Stimulated activated CD4-positive, alpha-beta T cell treated with anti-CD3 and anti-CD28 coated beads, Interleukin-12 subunit alpha, Interleukin-12 subunit beta, amount 100 ng/mL, for 24 hours (primary cell): ENCODE results near the gene TDRD6.
"Not testable (repeated sequence)": the region's sequence is repeated elsewhere in the genome, so short reads cannot be mapped to it uniquely, and the experiment has no call there.

Source experiments
- DNase-seq, 2 experiments: peaks; one replicate each; pipeline ENCODE4 v3.0.0-alpha.2; 2020; ENCODE audit warnings: low read depth in 2 of 2

TDRD6 gene

GRCh38 chr6:46687619-46688097 is at the start of gene TDRD6:
Gene TDRD6 (plus strand): TSS chr6:46687885. CDS start chr6:46688129, 244 bp downstream.
- DNase-seq, result no peak

GRCh38 chr6:46637933-46638332 is 49.8 kb upstream of the TDRD6 start:
- DNase-seq, result no peak

DNA sequence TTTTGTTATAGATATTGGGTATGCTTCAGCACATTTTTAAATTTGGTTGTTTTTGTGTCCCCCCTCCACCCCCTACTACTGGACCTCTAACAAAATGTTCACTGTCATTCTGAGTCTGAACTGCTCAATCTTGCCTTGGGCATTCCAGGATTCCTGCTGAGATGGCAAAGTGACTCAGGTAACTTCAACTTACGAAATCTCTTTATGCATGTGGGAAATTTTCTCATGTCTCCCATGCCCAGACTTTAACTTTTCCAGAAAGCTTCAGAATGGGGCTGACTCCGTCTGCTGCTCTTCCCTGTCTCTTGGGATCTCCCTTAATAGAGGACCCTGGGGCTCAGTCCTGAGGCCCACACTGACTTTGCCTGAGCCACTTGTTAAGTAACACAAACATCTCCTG is 49.0 kb upstream of the TDRD6 start:
- no peak for DNase-seq

GRCh38 chr6:46642928-46643751 is 44.5 kb upstream of the TDRD6 start:
- DNase-seq, result no peak

- no peak for DNase-seq
These were observed 42.4 kb upstream of the TDRD6 start for GRCh38 chr6:46645265-46645664.

DNA sequence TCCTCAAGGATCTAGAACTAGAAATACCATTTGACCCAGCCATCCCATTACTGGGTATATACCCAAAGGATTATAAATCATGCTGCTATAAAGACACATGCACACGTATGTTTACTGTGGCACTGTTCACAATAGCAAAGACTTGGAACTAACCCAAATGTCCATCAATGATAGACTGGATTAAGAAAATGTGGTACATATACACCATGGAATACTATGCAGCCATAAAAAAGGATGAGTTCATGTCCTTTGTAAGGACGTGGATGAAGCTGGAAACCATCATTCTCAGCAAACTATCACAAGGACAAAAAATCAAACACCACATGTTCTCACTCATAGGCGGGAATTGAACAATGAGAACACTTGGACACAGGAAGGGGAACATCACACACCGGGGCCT is 39.6 kb upstream of the TDRD6 start:
- DNase-seq, result not testable (repeated sequence)

DNA sequence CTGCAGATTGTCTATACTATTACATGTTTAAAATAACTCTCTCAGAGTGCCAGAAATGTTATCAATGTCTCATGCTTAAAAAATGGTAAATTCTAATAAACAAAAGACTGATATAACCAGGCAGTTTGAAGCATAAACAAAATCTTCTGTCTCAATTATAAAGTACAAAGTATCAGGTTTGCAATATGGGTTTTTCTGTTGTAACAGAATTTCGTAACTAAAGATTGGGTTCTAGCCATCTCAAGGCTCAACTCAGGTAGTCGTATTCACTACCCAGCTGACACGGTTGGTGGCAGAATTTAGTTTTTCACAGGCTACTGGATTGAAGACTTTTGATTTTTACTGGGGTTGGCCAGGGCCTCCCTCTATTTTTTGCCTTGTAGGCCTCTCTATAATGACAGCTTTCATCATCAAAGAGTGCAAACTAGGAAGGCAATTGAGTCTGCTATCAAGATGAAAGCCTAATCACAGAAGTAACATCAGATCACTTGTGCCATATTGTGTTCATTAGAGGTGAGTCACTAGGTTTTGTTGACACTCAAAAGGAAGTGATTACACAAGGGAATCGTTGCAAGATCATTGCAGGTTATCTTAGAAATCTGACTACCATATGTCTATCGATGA is 38.7 kb upstream of the TDRD6 start:
- no peak for DNase-seq

DNA sequence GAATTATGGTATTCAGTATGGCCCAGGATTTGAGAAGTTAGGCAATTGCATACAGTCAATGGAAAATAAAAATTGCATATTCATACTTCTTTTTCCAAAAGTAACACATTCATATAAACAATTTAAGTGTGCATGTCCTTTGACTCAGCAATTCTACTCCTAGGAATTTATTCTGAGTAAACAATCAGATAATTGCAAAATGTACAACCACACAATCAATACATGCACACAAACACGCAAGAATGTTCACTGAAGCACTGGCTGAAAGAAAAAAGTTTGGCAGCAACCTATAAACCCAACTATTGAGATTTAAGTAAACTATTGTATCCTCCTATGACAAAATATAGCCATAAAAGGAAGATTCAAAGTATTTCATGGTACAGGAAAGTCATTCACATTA is 36.7 kb upstream of the TDRD6 start:
- DNase-seq, result no peak

DNA sequence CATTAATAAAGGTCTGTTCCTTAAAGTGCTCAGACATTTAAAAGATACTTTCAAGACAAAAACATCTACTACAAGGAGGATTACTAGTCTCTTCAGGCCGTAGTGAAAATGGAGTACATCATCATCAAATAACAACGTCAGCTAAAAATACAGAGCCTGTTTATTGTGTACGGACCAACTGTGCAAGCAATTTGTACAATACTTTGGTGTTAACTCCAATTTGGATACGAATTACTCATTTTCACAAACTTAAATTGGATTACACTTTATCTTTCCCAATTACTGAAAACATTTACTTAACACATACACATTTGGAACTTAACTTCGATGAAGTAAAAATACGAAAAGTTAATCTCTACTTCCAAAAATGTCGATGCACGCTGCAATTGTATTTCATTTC is 35.9 kb upstream of the TDRD6 start:
- no peak for DNase-seq

GRCh38 chr6:46652232-46652602 is 35.5 kb upstream of the TDRD6 start:
- no peak for DNase-seq

DNA sequence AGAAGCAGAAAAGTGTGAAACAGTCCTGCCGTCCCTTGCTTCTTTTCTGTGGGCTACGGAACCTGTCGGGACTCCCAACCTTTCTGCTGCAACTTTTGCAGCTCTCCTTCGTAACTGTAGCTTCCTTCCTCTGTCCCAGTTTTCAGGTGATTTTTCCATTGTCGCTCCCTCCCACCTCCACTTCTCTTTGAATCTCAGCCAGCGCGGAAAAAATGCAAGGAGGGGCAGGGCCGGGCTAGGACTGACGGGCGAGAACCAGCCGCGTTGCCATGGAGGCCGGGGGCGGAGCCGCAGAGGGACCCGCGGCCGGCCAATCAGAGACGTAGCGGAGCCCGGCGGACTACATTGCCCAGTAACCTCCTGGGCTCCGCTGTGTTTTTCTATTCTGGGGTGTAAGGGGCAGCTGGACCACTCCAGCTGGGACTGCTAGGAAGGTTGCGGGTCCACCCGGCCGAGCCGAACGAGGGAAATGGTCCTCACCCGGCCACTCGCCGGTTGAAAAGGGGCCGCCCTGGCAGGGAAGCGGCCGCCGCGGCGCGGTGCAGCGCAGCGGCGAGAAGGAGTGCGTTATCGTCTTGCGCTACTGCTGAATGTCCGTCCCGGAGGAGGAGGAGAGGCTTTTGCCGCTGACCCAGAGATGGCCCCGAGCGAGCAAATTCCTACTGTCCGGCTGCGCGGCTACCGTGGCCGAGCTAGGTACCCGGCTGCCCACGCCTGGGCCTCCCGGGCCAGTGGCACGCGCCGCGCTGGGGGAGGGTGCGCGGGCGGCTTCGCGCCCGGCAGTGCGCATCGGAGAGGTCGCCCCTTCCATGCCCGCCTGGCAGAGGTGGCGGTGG is 34.9 kb upstream of the TDRD6 start, which contains the start of the genes CYP39A1 and SLC25A27:
Gene CYP39A1, minus strand, starts transcription at position 216 of the 836 bp plus-strand sequence. CDS start 236 bp downstream, outside the sequence.
Gene SLC25A27, plus strand, starts transcription at position 373 of the 836 bp plus-strand sequence. Its CDS starts 218 bp downstream, at position 591.
- peak; percentile 67 to 81 for DNase-seq

DNA sequence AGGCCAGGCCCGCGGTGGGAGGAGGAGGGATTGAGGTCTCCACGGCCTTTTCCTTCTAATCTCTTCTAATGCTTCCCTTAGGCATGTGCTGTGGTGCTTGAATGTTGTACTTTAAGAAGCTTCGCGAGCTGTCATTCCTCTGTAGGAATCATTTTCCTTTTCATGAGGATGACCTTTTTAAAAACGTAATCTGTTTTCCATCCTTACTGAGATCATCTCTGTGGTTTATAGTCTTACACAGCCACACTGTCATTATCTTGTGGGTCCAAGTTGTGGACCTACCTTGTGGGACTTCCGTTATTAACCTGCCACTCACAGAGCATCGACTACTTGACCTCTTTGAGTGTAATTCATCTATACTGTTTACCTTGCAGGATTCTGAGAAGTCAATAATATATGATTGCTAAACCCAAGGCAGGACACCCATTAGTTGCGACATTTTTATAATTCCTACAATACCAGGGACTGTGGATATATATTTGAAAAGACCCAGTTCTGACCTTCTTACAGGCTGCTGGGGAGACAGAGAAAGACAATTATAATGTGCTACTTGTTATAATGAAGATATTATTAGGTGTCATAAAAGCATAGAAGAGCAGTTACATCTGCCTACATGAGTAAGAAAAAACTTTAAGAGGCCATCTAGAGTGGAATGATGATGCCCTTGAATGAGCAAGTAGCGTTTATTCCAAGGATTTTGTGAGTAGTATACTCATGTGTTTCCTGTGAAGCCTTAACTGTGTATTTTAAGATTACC is 34.1 kb upstream of the TDRD6 start:
- DNase-seq, result no peak

DNA sequence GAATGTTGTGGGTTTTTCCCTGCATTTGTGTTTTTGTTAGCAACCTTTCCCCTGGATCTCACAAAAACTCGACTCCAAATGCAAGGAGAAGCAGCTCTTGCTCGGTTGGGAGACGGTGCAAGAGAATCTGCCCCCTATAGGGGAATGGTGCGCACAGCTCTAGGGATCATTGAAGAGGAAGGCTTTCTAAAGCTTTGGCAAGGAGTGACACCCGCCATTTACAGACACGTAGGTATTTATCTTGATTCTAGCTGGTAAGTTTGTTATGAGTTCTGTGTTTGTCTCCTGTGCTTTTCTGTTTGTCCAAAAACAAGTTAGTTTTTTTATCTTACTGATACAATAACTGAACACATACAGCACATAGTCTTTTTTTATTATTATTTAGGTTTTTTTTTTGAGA is 31.9 kb upstream of the TDRD6 start:
- no peak for DNase-seq

DNA sequence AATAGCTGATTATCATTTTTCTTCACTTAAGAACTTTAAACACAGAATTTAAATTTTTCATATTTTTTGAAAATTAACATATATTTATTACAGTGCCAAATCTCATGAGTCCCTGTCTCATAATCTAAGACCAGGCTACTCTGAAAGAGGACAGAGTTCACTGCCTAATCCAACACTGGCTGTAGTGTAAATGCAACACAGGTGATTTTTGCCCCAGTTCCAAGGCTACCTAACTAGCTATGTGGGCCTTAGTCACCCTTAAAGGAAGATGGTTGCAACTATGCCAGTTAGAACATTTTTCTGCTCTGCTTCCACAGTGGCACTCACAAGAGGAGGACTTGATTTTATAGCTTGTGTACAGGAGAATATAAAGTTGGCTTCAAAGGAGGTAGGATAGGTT is 30.0 kb upstream of the TDRD6 start:
- no peak for DNase-seq

DNA sequence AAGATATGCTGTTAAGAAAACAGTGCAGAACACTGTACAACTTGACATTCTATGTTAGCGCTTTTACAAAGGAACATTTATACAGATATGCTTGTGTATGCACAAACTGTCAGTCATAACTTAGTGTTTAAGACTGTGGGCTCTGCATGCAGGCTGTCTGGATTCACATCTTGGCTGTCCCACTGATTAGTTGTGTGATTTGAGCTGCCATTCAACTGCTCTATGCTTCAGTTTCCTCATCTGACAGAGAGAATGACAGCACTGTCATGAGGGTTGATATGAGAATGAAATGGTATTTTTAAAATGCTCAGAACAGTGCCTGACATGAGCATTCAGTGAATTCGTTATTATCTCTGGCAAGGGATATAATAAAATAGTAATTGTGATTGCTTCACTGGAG is 26.2 kb upstream of the TDRD6 start:
- DNase-seq, result no peak

- DNase-seq, result no peak
These were observed 20.3 kb upstream of the TDRD6 start for GRCh38 chr6:46667377-46667776.

DNA sequence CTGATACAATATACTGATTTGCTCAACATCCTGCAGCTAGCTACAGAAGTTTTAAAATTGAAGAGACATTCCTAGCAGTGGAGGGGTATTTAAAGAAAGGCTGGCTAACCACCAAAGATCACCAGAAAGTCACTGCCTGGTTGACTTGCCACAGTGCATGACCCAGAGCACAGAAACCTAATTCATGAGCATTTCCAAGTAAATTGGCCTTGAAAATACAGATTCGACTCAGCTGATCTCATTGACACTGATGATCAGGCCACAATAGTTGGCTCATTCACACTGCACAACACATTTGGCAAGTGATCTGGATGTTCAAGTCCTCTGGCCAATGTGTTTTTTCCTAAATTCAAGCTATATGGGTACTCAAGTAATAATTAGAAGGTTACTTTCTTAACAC is 13.3 kb upstream of the TDRD6 start:
- no peak for DNase-seq

DNA sequence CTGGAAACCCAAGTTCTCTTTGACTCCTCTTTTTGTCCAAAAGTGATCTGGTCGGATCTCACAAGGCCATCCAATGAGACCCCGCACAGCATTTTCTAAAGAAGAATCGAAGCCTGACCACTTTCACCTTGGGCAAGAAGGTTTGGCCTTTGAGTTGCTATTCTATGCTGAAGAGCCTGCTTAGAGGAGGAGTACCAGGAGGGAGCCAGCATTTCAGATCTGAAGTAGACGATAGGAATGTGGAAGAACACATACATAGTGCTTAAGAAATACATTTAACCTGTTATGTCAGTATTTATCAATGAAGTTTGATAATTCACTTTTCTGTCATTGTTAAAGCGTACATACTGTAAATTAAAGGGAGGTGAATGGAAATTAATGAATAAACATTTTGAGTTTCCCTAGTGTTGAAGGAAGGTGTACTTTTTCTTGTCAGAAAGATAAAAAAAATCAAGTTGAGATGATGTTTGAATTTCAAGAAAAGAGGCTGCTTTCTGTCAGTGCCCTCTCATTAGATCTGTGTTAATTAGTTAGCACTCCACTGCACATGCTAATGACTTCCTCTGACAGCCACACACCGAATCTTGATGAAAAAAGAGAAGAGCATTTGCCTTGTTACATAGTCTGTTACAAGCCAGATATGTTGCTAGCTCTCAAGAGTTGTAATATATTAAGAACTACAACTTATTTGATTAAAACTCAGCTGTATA is 10.9 kb upstream of the TDRD6 start:
- no peak for DNase-seq

DNA sequence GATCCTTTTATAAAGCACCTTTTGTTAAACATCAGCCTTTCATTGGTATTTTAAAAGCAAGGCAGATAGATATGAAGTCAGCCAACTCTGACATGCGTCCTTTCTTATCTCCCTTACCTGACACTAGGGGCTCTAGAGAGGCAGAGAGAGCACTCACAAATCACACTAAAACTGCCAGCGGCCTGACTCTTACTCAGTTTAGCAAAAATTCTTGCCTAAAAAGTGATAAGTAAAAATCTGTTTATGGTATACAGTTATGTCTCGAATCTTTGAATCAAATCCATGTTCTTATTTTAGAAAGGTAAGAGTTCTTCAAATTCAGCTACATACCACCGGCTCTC is 10.4 kb upstream of the TDRD6 start:
- DNase-seq, result no peak

DNA sequence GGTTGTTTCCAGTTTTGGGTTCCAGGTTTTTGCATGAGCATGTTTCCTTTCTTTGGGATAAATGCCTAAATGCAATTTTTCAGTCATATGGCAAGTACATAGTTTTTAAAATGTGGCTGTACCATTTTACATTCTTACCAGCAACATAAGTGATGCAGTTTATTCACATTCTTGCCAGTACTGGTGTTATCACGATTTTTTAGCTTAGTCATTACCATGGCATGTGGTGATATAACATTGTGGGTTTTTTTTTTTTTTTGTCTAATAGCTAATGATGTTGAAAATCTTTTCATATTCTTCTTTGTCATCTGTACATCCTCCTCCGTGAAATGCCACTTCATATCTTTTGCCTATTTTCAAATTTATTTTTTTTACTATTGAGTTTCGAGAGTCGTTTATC is 2.9 kb upstream of the TDRD6 start:
- DNase-seq, result no peak
